Parathyroid adenoma (tissue), 2 donors: ENCODE results near the gene MED13L.
"Not testable (repeated sequence)": the region's sequence is repeated elsewhere in the genome, so short reads cannot be mapped to it uniquely, and the experiment has no call there.

ENCODE experiments used
- H2AFZ ChIP-seq: fragments of 300-600 bp; sonication (generic); one replicate; pipeline ENCODE4 v1.7.0; 2017; ENCODE audit warnings: antibody characterized with exemption, mild to moderate bottlenecking
- H3K27ac ChIP-seq: fragments of 300-600 bp; sonication (generic); one replicate; pipeline ENCODE4 v1.7.0; 2017
- H3K27me3 ChIP-seq: fragments of 300-600 bp; sonication (generic); one replicate; pipeline ENCODE4 v1.7.0; 2017; ENCODE audit warnings: low read length; ENCODE audit not compliant: control insufficient read depth, insufficient read depth
- H3K36me3 ChIP-seq: fragments of 300-600 bp; sonication (generic); one replicate; pipeline ENCODE4 v1.7.0; 2017; ENCODE audit warnings: low read length; ENCODE audit not compliant: control insufficient read depth, insufficient read depth
- H3K4me1 ChIP-seq: fragments of 300-600 bp; sonication (generic); one replicate; pipeline ENCODE4 v1.7.0; 2017; ENCODE audit warnings: control low read depth
- H3K4me2 ChIP-seq: fragments of 300-600 bp; sonication (generic); one replicate; pipeline ENCODE4 v1.7.0; 2017; ENCODE audit warnings: low read length
- H3K4me3 ChIP-seq: fragments of 300-600 bp; sonication (generic); one replicate; pipeline ENCODE4 v1.7.0; 2017; ENCODE audit warnings: low read depth, low read length
- H3K79me2 ChIP-seq: fragments of 300-600 bp; sonication (generic); one replicate; pipeline ENCODE4 v1.7.0; 2017; ENCODE audit warnings: control low read depth
- H3K9ac ChIP-seq: fragments of 300-600 bp; sonication (generic); one replicate; pipeline ENCODE4 v1.7.0; 2017; ENCODE audit warnings: mild to moderate bottlenecking
- H3K9me3 ChIP-seq: fragments of 300-600 bp; sonication (generic); one replicate; pipeline ENCODE4 v1.7.0; 2017; ENCODE audit warnings: low read length; ENCODE audit not compliant: control insufficient read depth
- TF ChIP-seq, protein P1 (sequence below): fragments of 300-600 bp; sonication (generic); IDR thresholded peaks from one replicate; pipeline ENCODE4 v1.7.0; 2017; ENCODE audit warnings: antibody characterized with exemption, mild to moderate bottlenecking
- donor health status: primary hyperparathyroidism.

The MED13L gene

DNA sequence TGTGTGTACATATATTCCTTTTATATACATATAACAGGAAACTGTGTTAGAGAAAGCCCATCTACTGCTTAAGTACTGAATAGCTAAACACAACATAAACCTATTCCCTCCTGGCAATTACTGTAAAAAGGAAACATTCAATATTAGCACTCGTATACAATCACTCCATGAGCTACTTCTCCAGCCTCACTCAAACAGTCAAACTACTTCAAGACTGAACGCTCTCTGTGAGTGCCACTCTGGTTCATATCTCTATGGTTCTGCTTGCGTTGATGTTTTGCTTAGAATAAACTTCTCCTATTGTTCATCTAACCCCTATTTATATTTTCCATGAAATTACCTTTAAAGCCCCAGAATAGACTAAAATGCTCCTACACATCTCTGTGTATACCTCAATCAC is 243.7 kb downstream of the MED13L start:
- no peak overlapping the region for H3K9ac ChIP-seq

DNA sequence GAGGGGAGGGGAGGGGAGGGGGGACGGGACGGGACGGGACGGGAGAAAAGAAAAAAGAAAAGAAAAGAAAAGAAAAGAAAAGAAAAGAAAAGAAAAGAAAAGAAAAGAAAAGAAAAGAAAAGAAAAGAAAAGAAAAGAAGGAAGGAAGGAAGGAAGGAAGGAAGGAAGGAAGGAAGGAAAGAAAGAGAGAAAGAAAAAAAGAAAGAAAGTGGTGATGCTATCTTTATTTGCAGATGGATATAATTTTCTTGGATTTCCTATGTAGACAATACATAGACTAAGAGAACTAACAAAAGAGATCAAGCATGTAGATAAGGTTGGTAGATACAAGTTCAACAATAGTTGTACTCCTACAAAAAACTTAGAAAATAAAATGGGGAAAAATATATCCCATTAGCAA is 245.9 kb downstream of the MED13L start:
- not testable (repeated sequence) for H3K27me3 ChIP-seq, H3K36me3 ChIP-seq, H3K4me2 ChIP-seq

More for the DNA sequence above, 243.7 kb downstream of the MED13L start:
- no peak overlapping the region for H3K27ac ChIP-seq
- H2AFZ ChIP-seq = no peak overlapping the region
- H3K4me2 ChIP-seq = no peak overlapping the region
- H3K4me3 ChIP-seq = no peak overlapping the region
- no peaks in the 10 kb centered on the region for H3K4me1 ChIP-seq
- peaks cover 19% of the 10 kb centered on the region for H3K79me2 ChIP-seq
- no peaks in the 10 kb centered on the region for H3K9me3 ChIP-seq
- no peaks in the 10 kb centered on the region for H3K36me3 ChIP-seq
- TF ChIP-seq, protein P1, sequence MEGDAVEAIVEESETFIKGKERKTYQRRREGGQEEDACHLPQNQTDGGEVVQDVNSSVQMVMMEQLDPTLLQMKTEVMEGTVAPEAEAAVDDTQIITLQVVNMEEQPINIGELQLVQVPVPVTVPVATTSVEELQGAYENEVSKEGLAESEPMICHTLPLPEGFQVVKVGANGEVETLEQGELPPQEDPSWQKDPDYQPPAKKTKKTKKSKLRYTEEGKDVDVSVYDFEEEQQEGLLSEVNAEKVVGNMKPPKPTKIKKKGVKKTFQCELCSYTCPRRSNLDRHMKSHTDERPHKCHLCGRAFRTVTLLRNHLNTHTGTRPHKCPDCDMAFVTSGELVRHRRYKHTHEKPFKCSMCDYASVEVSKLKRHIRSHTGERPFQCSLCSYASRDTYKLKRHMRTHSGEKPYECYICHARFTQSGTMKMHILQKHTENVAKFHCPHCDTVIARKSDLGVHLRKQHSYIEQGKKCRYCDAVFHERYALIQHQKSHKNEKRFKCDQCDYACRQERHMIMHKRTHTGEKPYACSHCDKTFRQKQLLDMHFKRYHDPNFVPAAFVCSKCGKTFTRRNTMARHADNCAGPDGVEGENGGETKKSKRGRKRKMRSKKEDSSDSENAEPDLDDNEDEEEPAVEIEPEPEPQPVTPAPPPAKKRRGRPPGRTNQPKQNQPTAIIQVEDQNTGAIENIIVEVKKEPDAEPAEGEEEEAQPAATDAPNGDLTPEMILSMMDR = no peak
- no peaks in the 10 kb centered on the region for H3K27me3 ChIP-seq

DNA sequence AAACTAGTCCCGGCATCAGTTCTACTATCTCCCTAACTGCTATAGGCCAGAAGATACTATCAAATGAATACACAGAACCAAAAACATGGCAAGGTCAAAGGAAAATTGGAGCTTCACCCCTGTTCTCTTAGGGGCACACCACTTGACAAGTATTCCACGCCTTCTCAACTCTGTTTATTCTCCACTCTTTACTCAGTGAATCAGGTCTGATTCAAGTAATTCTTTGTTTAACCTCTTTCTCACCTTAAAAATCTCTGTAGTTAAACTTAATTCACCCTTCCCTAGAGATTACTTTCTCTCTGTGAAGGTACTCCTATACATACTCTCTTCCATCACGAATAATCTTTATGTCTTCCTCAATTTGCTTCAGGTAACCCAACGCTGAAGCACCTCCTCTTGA is 248.9 kb downstream of the MED13L start:
- H3K27ac ChIP-seq = no peak overlapping the region
- H3K4me1 ChIP-seq = peaks cover 6% of the 10 kb centered on the region
- no peak overlapping the region for H3K9ac ChIP-seq
- H3K27me3 ChIP-seq = no peaks in the 10 kb centered on the region
- H3K79me2 ChIP-seq = peaks cover 8% of the 10 kb centered on the region
- no peaks in the 10 kb centered on the region for H3K36me3 ChIP-seq
- TF ChIP-seq, protein P1 = no peak
- no peaks in the 10 kb centered on the region for H3K9me3 ChIP-seq
- no peak overlapping the region for H2AFZ ChIP-seq
- no peak overlapping the region for H3K4me2 ChIP-seq
- H3K4me3 ChIP-seq = no peak overlapping the region

More for the DNA sequence above, 245.9 kb downstream of the MED13L start:
- not testable (repeated sequence) for H3K9me3 ChIP-seq, H2AFZ ChIP-seq, H3K4me3 ChIP-seq, H3K4me1 ChIP-seq, H3K27ac ChIP-seq, H3K9ac ChIP-seq
- H3K79me2 ChIP-seq = peaks cover 13% of the 10 kb centered on the region

DNA sequence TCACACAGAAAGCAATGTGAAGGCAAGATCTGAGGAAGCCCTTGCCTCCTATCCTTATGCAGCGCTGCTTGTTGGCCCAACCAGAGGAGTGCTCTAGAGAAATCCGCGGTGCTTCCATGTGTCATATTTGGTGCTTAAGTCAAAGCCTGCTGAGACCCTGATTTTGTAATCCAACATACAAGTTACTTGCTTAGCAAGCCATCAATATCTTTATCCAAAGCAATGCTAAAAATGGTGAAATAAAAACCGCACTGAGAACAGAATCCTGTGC is 250.0 kb downstream of the MED13L start:
- H3K27me3 ChIP-seq = no peaks in the 10 kb centered on the region
- H3K36me3 ChIP-seq = no peaks in the 10 kb centered on the region
- peaks cover 6% of the 10 kb centered on the region for H3K4me1 ChIP-seq
- H3K9me3 ChIP-seq = no peaks in the 10 kb centered on the region
- no peak overlapping the region for H2AFZ ChIP-seq
- H3K27ac ChIP-seq = no peak overlapping the region
- no peak overlapping the region for H3K9ac ChIP-seq
- H3K79me2 ChIP-seq = peaks cover 5% of the 10 kb centered on the region
- no peak overlapping the region for H3K4me3 ChIP-seq
- TF ChIP-seq, protein P1 = no peak
- no peak overlapping the region for H3K4me2 ChIP-seq

DNA sequence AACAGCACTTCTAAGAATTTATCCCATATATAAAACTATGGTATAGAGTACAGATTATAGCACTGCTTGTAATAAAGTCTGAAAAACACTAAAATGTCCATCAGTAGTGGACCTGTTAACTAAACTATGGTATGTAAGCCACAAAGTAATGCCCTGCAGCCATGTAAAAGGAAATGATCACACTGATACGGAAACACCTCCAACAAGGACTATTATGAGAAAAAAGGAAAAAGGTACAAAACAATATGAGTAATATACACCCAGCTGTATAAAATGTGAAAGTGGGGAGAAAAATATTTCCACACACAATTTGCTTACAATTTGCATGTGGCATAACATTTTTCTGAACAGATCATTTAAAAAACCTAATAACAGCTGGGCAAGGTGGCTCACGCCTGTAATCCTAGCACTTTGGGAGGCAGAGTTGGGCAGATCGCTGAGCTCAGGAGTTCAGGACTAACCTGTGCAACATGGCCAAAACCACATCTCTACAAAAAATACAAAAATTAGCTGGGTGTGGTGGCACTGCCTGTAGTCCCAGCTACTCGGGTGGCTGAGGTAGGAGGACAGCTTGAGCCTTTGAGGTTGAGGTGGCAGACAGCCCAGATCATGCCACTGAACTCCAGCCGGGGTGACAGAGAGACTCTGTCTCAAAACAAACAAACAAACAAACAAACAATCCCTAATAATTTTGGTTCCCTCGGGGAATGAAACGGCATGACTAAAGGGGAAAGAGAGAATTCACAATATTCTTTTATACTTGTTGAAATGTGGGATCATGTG is 250.5 kb downstream of the MED13L start:
- peaks cover 11% of the 10 kb centered on the region for H3K4me1 ChIP-seq
- TF ChIP-seq, protein P1 = no peak

More for the DNA sequence above, 250.5 kb downstream of the MED13L start:
- no peak overlapping the region for H3K9ac ChIP-seq
- H3K4me3 ChIP-seq = no peak overlapping the region
- H3K27ac ChIP-seq = no peak overlapping the region
- no peaks in the 10 kb centered on the region for H3K27me3 ChIP-seq
- H3K36me3 ChIP-seq = no peaks in the 10 kb centered on the region
- H3K79me2 ChIP-seq = peaks cover 5% of the 10 kb centered on the region
- H3K4me2 ChIP-seq = no peak overlapping the region
- H2AFZ ChIP-seq = no peak overlapping the region
- H3K9me3 ChIP-seq = no peaks in the 10 kb centered on the region
